ENCODE measurements around the gene GABRP. TPM values are rescaled to one million over a fixed set of nuclear protein-coding genes. Genes with fewer than 3 reads are reported as not detected.
"Not testable (repeated sequence)": the region's sequence is repeated elsewhere in the genome, so short reads cannot be mapped to it uniquely, and the experiment has no call there.

Gene GABRP
- total and polyA plus RNA-seq, 7 experiments from 2014 or later: not detected

GRCh38 chr5:170833981-170834380 lies 50.5 kb downstream of the GABRP start:
- POLR2A ChIA-PET; H3K27ac ChIP-seq (ENCODE audit: low read depth, low read length); H3K27ac Mint-ChIP-seq; H3K36me3 ChIP-seq (ENCODE audit: control insufficient read depth in 2 of 3, insufficient read depth in 3 of 3, low read length in 3 of 3); CTCF ChIA-PET; intact Hi-C loops (cut with micrococcal nuclease); DNase-seq; H3K4me3 ChIP-seq (ENCODE audit: low read length); H3K4me1 Mint-ChIP-seq; H3K27me3 ChIP-seq (ENCODE audit: control insufficient read depth in 2 of 2, insufficient read depth in 2 of 2, low read length in 2 of 2); ATAC-seq; H3K36me3 Mint-ChIP-seq; H3K9me3 ChIP-seq (ENCODE audit: control insufficient read depth in 2 of 3, low read length in 3 of 3); H3K4me1 ChIP-seq (ENCODE audit: control insufficient read depth in 2 of 2, insufficient read depth in 2 of 2, low read length in 2 of 2); H3K4me3 Mint-ChIP-seq: not testable (repeated sequence)
- peaks cover 0 to 12% (median 5%) of the 10 kb centered on the region in 11 donors for H3K9me3 Mint-ChIP-seq
- H3K27me3 Mint-ChIP-seq: peaks cover 0 to 23% (median 0%) of the 10 kb centered on the region in 5 donors

- H3K27me3 Mint-ChIP-seq: peaks cover 0 to 16% (median 0%) of the 10 kb centered on the region in 5 donors
- H3K27ac Mint-ChIP-seq: no peak overlapping the region
- ATAC-seq (no peak), DNase-seq (no peak)
- H3K4me3 ChIP-seq (ENCODE audit: low read length): no peak overlapping the region
- ChIA-PET POLR2A (no interaction called here), CTCF (no interaction called here)
- no peak overlapping the region for H3K4me3 Mint-ChIP-seq
- no peak overlapping the region for H3K27ac ChIP-seq (ENCODE audit: low read depth, low read length)
- intact Hi-C loops (cut with micrococcal nuclease): no loop called here
- H3K4me1 ChIP-seq (ENCODE audit: control insufficient read depth in 2 of 2, insufficient read depth in 2 of 2, low read length in 2 of 2): no peaks in the 10 kb centered on the region
- no peaks in the 10 kb centered on the region for H3K4me1 Mint-ChIP-seq
- no peaks in the 10 kb centered on the region for H3K36me3 ChIP-seq (ENCODE audit: control insufficient read depth in 2 of 3, insufficient read depth in 3 of 3, low read length in 3 of 3)
- no peaks in the 10 kb centered on the region for H3K36me3 Mint-ChIP-seq
- H3K9me3 ChIP-seq (ENCODE audit: control insufficient read depth in 2 of 3, low read length in 3 of 3): no peaks in the 10 kb centered on the region
- H3K9me3 Mint-ChIP-seq: peaks cover 0 to 12% (median 5%) of the 10 kb centered on the region in 11 donors
- H3K27me3 ChIP-seq (ENCODE audit: control insufficient read depth in 2 of 2, insufficient read depth in 2 of 2, low read length in 2 of 2): no peaks in the 10 kb centered on the region
Measured at GRCh38 chr5:170836226-170836625, 52.7 kb downstream of the GABRP start.

GRCh38 chr5:170843870-170844269 lies 60.3 kb downstream of the GABRP start:
- H3K27me3 ChIP-seq (ENCODE audit: control insufficient read depth in 2 of 2, insufficient read depth in 2 of 2, low read length in 2 of 2): peaks cover 0 to 4% of the 10 kb centered on the region in 2 donors
- H3K9me3 Mint-ChIP-seq: peaks cover 0 to 6% (median 0%) of the 10 kb centered on the region in 11 donors
- no peak overlapping the region for H3K4me3 ChIP-seq (ENCODE audit: low read length)
- no peaks in the 10 kb centered on the region for H3K36me3 ChIP-seq (ENCODE audit: control insufficient read depth in 2 of 3, insufficient read depth in 3 of 3, low read length in 3 of 3)
- no peaks in the 10 kb centered on the region for H3K4me1 ChIP-seq (ENCODE audit: control insufficient read depth in 2 of 2, insufficient read depth in 2 of 2, low read length in 2 of 2)
- ChIA-PET CTCF (no interaction called here), POLR2A (interaction anchor here (0.6 kb wide), 1 partner anchor 31 kb away, joined by 3 read pairs; no protein-coding TSS in a partner anchor)
- no peaks in the 10 kb centered on the region for H3K36me3 Mint-ChIP-seq
- no peak overlapping the region for H3K4me3 Mint-ChIP-seq
- ATAC-seq: no peak
- no peak for DNase-seq
- H3K27ac ChIP-seq (ENCODE audit: low read depth, low read length): no peak overlapping the region
- H3K27ac Mint-ChIP-seq: no peak overlapping the region
- peaks cover 0 to 21% (median 4%) of the 10 kb centered on the region in 5 donors for H3K27me3 Mint-ChIP-seq
- H3K4me1 Mint-ChIP-seq: no peaks in the 10 kb centered on the region
- no peaks in the 10 kb centered on the region for H3K9me3 ChIP-seq (ENCODE audit: control insufficient read depth in 2 of 3, low read length in 3 of 3)
- intact Hi-C loops (cut with micrococcal nuclease): no loop called here

- POLR2A ChIA-PET: no interaction called here
- no peak overlapping the region for H3K27ac Mint-ChIP-seq
- no peak for ATAC-seq
- Histone ChIP-seq H3K27me3 (ENCODE audit: control insufficient read depth in 2 of 2, insufficient read depth in 2 of 2, low read length in 2 of 2) (peaks cover 0 to 4% of the 10 kb centered on the region in 2 donors), H3K36me3 (ENCODE audit: control insufficient read depth in 2 of 3, insufficient read depth in 3 of 3, low read length in 3 of 3) (no peaks in the 10 kb centered on the region), H3K4me3 (ENCODE audit: low read length) (no peak overlapping the region), H3K4me1 (ENCODE audit: control insufficient read depth in 2 of 2, insufficient read depth in 2 of 2, low read length in 2 of 2) (no peaks in the 10 kb centered on the region), H3K9me3 (ENCODE audit: control insufficient read depth in 2 of 3, low read length in 3 of 3) (no peaks in the 10 kb centered on the region), H3K27ac (ENCODE audit: low read depth, low read length) (no peak overlapping the region)
- H3K36me3 Mint-ChIP-seq: no peaks in the 10 kb centered on the region
- H3K4me1 Mint-ChIP-seq: no peaks in the 10 kb centered on the region
- CTCF ChIA-PET: no interaction called here
- no peak overlapping the region for H3K4me3 Mint-ChIP-seq
- intact Hi-C loops (cut with micrococcal nuclease): no loop called here
- H3K27me3 Mint-ChIP-seq: peaks cover 0 to 23% (median 4%) of the 10 kb centered on the region in 5 donors
- DNase-seq: no peak
- H3K9me3 Mint-ChIP-seq: peaks cover 0 to 6% (median 0%) of the 10 kb centered on the region in 11 donors
Measured at GRCh38 chr5:170844651-170845050, 61.1 kb downstream of the GABRP start.

GRCh38 chr5:170846416-170846815 lies 62.9 kb downstream of the GABRP start:
- no peak for DNase-seq
- no peak for ATAC-seq
- H3K4me3 Mint-ChIP-seq: no peak overlapping the region
- no peak overlapping the region for H3K27ac Mint-ChIP-seq
- Histone ChIP-seq H3K27ac (ENCODE audit: low read depth, low read length) (no peak overlapping the region), H3K36me3 (ENCODE audit: control insufficient read depth in 2 of 3, insufficient read depth in 3 of 3, low read length in 3 of 3) (no peaks in the 10 kb centered on the region), H3K9me3 (ENCODE audit: control insufficient read depth in 2 of 3, low read length in 3 of 3) (no peaks in the 10 kb centered on the region), H3K4me1 (ENCODE audit: control insufficient read depth in 2 of 2, insufficient read depth in 2 of 2, low read length in 2 of 2) (no peaks in the 10 kb centered on the region), H3K27me3 (ENCODE audit: control insufficient read depth in 2 of 2, insufficient read depth in 2 of 2, low read length in 2 of 2) (peaks cover 0 to 4% of the 10 kb centered on the region in 2 donors), H3K4me3 (ENCODE audit: low read length) (no peak overlapping the region)
- CTCF ChIA-PET: no interaction called here
- no peaks in the 10 kb centered on the region for H3K36me3 Mint-ChIP-seq
- peaks cover 0 to 6% (median 1%) of the 10 kb centered on the region in 11 donors for H3K9me3 Mint-ChIP-seq
- intact Hi-C loops (cut with micrococcal nuclease): no loop called here
- peaks cover 0 to 23% (median 4%) of the 10 kb centered on the region in 5 donors for H3K27me3 Mint-ChIP-seq
- POLR2A ChIA-PET: no interaction called here
- no peaks in the 10 kb centered on the region for H3K4me1 Mint-ChIP-seq

- Mint-ChIP-seq H3K4me3 (no peak overlapping the region), H3K27me3 (peaks cover 0 to 22% (median 5%) of the 10 kb centered on the region in 5 donors), H3K4me1 (no peaks in the 10 kb centered on the region), H3K27ac (no peak overlapping the region), H3K36me3 (no peaks in the 10 kb centered on the region), H3K9me3 (peaks cover 0 to 6% (median 1%) of the 10 kb centered on the region in 11 donors)
- intact Hi-C loops (cut with micrococcal nuclease): no loop called here
- Histone ChIP-seq H3K36me3 (ENCODE audit: control insufficient read depth in 2 of 3, insufficient read depth in 3 of 3, low read length in 3 of 3) (no peaks in the 10 kb centered on the region), H3K4me1 (ENCODE audit: control insufficient read depth in 2 of 2, insufficient read depth in 2 of 2, low read length in 2 of 2) (no peaks in the 10 kb centered on the region), H3K4me3 (ENCODE audit: low read length) (no peak overlapping the region), H3K27ac (ENCODE audit: low read depth, low read length) (no peak overlapping the region), H3K9me3 (ENCODE audit: control insufficient read depth in 2 of 3, low read length in 3 of 3) (no peaks in the 10 kb centered on the region), H3K27me3 (ENCODE audit: control insufficient read depth in 2 of 2, insufficient read depth in 2 of 2, low read length in 2 of 2) (peaks cover 0 to 4% of the 10 kb centered on the region in 2 donors)
- ATAC-seq (no peak), DNase-seq (no peak)
- POLR2A ChIA-PET: no interaction called here
- CTCF ChIA-PET: no interaction called here
Measured at GRCh38 chr5:170846846-170847245, 63.3 kb downstream of the GABRP start.

- no peaks in the 10 kb centered on the region for H3K36me3 ChIP-seq (ENCODE audit: control insufficient read depth in 2 of 3, insufficient read depth in 3 of 3, low read length in 3 of 3)
- intact Hi-C loops (cut with micrococcal nuclease): no loop called here
- ChIA-PET CTCF (no interaction called here), POLR2A (no interaction called here)
- no peak overlapping the region for H3K4me3 ChIP-seq (ENCODE audit: low read length)
- no peak for ATAC-seq
- H3K27ac ChIP-seq (ENCODE audit: low read depth, low read length): no peak overlapping the region
- H3K4me1 Mint-ChIP-seq: no peaks in the 10 kb centered on the region
- peaks cover 0 to 3% of the 10 kb centered on the region in 2 donors for H3K27me3 ChIP-seq (ENCODE audit: control insufficient read depth in 2 of 2, insufficient read depth in 2 of 2, low read length in 2 of 2)
- no peaks in the 10 kb centered on the region for H3K36me3 Mint-ChIP-seq
- H3K9me3 Mint-ChIP-seq: peaks cover 0 to 6% (median 0%) of the 10 kb centered on the region in 11 donors
- DNase-seq: no peak
- no peak overlapping the region for H3K27ac Mint-ChIP-seq
- H3K27me3 Mint-ChIP-seq: peaks cover 1 to 24% (median 9%) of the 10 kb centered on the region in 5 donors
- H3K4me1 ChIP-seq (ENCODE audit: control insufficient read depth in 2 of 2, insufficient read depth in 2 of 2, low read length in 2 of 2): no peaks in the 10 kb centered on the region
- no peak overlapping the region for H3K4me3 Mint-ChIP-seq
- H3K9me3 ChIP-seq (ENCODE audit: control insufficient read depth in 2 of 3, low read length in 3 of 3): no peaks in the 10 kb centered on the region
Measured at GRCh38 chr5:170848033-170848432, 64.5 kb downstream of the GABRP start.

All from naive thymus-derived CD4-positive, alpha-beta T cell (primary cell).